Endodermal cell (in vitro differentiated cells): ENCODE measurements around the gene ZNF688. TPM values are rescaled to one million over a fixed set of nuclear protein-coding genes. Genes with fewer than 3 reads are reported as not detected.

Experiments
- DNase-seq: peaks from one replicate; pipeline ENCODE4 v3.0.0-alpha.2; 2017
- H3K27ac ChIP-seq: 2 replicates; pipeline ENCODE4 v1.5.1; 2013; ENCODE audit warnings: mild to moderate bottlenecking, low read depth, low read length, moderate library complexity
- H3K27me3 ChIP-seq: 2 replicates; pipeline ENCODE4 v1.6.1; 2013; ENCODE audit warnings: mild to moderate bottlenecking, low read length, moderate library complexity; ENCODE audit not compliant: insufficient read depth, control insufficient read depth, poor library complexity, severe bottlenecking
- H3K36me3 ChIP-seq: 2 replicates; pipeline ENCODE4 v1.7.0; 2013; ENCODE audit warnings: mild to moderate bottlenecking, low read length, moderate library complexity; ENCODE audit not compliant: control insufficient read depth, insufficient read depth
- H3K4me1 ChIP-seq: one replicate; pipeline ENCODE4 v1.7.0; 2013; ENCODE audit warnings: low read length; ENCODE audit not compliant: control insufficient read depth, insufficient read depth
- H3K4me3 ChIP-seq: 2 replicates; pipeline ENCODE4 v1.5.1; 2013; ENCODE audit warnings: mild to moderate bottlenecking, low read length, moderate library complexity
- H3K9ac ChIP-seq: 2 replicates; pipeline ENCODE4 v1.6.1; 2013; ENCODE audit warnings: mild to moderate bottlenecking, low read length, moderate library complexity; ENCODE audit not compliant: poor library complexity, severe bottlenecking; ENCODE audit errors: extremely low read depth
- H3K9me3 ChIP-seq: 2 replicates; pipeline ENCODE4 v1.6.1; 2013; ENCODE audit warnings: mild to moderate bottlenecking, low read length, moderate library complexity; ENCODE audit not compliant: control insufficient read depth
- H3K27ac Mint-ChIP-seq: 2 replicates; pipeline ENCODE4 v1.8.0; 2020; ENCODE audit warnings: mixed read lengths
- H3K27me3 Mint-ChIP-seq: 2 replicates; pipeline ENCODE4 v1.8.0; 2021; ENCODE audit warnings: mild to moderate bottlenecking, mixed read lengths; ENCODE audit not compliant: insufficient read depth
- H3K36me3 Mint-ChIP-seq: 2 replicates; pipeline ENCODE4 v1.8.0; 2020; ENCODE audit warnings: low read depth, mixed read lengths
- H3K4me1 Mint-ChIP-seq: 2 replicates; pipeline ENCODE4 v1.8.0; 2020; ENCODE audit warnings: mixed read lengths
- H3K4me3 Mint-ChIP-seq: 2 replicates; pipeline ENCODE4 v1.8.0; 2020; ENCODE audit warnings: mild to moderate bottlenecking, moderate library complexity, mixed read lengths
- H3K9me3 Mint-ChIP-seq: 2 replicates; pipeline ENCODE4 v1.8.0; 2020; ENCODE audit warnings: mild to moderate bottlenecking, mixed read lengths
- WGBS, 2 experiments: methylation state at CpG; one replicate each; pipeline versions ENCODE4 v1.1.5 to v1.1.7; 2013; ENCODE audit warnings: missing lambda C conversion rate in 2 of 2, mixed read lengths in 1 of 2; ENCODE audit not compliant: insufficient coverage in 1 of 2, insufficient read length in 1 of 2; 5-methylcytosine and 5-hydroxymethylcytosine counted together
- total RNA-seq, 2 donors: library from RNA; stranded (reverse); fragmentation: NEBNext Ultra II Directional in 1 of 2; extraction: Animal tissue kit (Norgen Biotek cat#: 25700) in 1 of 2; gene quantifications; 2 replicates in 1 of 2; 3 replicates in 1 of 2; pipeline ENCODE4 v1.2.1, GENCODE V29; 2021
- TF ChIP-seq, protein P1 (sequence below): fragments of 200-600 bp; sonication (generic); conservative IDR thresholded peaks from 2 replicates; pipeline ENCODE4 v1.5.0; 2021; ENCODE audit warnings: antibody characterized with exemption, mild to moderate bottlenecking

ZNF688 gene
- total RNA-seq, 2 donors from 2014 or later: 6.4 to 7.5 TPM

DNA sequence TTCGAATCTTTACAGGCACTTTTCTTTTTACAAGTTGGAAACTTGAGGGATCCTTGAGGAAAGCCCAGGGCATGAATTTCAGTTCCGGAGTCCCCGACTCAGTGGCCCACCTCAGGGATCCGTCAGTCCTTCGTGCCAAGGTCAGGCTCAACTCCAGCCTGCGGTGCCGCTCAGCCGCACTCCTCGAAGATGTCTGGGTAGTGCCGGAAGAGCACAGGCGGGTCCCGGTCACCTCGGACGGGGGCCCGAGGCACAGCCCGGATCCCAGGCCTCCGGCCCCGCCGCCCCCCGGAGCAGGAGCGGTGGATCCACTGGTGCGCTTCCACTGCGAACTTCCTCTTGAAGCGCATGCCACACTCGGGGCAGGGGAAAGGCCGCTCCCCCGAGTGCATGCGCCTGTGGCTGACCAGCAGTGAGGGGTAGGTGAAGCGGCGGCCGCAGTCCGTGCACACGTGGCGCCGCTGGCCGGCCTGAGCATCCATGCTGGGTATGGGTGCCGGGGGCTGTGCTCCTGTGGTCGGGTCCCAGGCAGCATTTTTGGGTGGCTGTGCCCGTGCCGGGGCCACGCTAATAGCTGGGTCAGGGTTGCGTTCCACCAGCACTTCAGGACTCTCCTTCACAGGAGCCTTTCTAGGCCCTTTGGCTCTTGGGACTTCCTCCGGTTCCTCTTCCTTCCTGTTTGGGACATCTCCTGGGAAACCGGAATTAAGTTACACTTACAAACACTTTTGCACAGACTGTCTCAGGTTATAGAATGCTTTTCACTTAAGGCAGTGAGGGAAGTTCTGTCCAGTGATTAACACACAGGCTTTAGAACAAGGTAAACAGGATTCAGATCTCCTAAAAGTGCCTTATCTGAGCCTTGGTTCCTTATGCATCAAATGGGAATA lies 1.5 kb downstream of the ZNF688 start:
- Mint-ChIP-seq H3K4me1 (peaks cover 12% of the 10 kb centered on the region), H3K9me3 (no peaks in the 10 kb centered on the region), H3K4me3 (no peak overlapping the region), H3K27ac (no peak overlapping the region), H3K27me3 (peaks cover 13% of the 10 kb centered on the region), H3K36me3 (peaks cover 2% of the 10 kb centered on the region)
- Histone ChIP-seq H3K4me3 (no peak overlapping the region), H3K36me3 (no peaks in the 10 kb centered on the region), H3K27ac (no peak overlapping the region), H3K9me3 (no peaks in the 10 kb centered on the region), H3K9ac (no peak overlapping the region), H3K27me3 (no peaks in the 10 kb centered on the region), H3K4me1 (peaks cover 6% of the 10 kb centered on the region)
- 96 to 98% methylated on average over 29 to 44 of the region's 44 CpGs for WGBS, 2 experiments
- DNase-seq: no peak
- TF ChIP-seq, protein P1, sequence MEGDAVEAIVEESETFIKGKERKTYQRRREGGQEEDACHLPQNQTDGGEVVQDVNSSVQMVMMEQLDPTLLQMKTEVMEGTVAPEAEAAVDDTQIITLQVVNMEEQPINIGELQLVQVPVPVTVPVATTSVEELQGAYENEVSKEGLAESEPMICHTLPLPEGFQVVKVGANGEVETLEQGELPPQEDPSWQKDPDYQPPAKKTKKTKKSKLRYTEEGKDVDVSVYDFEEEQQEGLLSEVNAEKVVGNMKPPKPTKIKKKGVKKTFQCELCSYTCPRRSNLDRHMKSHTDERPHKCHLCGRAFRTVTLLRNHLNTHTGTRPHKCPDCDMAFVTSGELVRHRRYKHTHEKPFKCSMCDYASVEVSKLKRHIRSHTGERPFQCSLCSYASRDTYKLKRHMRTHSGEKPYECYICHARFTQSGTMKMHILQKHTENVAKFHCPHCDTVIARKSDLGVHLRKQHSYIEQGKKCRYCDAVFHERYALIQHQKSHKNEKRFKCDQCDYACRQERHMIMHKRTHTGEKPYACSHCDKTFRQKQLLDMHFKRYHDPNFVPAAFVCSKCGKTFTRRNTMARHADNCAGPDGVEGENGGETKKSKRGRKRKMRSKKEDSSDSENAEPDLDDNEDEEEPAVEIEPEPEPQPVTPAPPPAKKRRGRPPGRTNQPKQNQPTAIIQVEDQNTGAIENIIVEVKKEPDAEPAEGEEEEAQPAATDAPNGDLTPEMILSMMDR: no peak

DNA sequence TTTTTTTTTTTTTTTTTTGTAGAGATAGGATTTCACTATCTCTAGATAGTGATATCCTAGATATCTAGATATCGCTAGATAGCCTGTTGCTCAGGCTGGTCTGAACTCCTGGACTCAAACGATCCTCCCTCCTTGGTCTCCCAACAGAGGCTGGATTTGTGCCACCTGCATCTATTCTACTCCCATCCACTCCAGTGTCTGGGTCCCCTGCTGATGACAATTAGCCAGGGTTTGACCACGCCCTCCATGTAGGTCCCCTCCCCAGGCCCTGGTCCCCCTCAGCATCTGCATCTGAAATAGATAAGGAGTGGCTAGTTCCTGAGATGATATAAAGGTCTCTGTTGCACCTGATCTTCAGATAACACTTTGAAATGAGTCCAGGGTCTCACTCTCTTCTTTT lies 2.2 kb downstream of the ZNF688 start:
- 90% methylated on average over 3 of the region's 3 CpGs for WGBS, 2 experiments
- H3K4me3 ChIP-seq: no peak overlapping the region
- H3K9ac ChIP-seq: no peak overlapping the region
- no peak overlapping the region for H3K27ac ChIP-seq
- Mint-ChIP-seq H3K36me3 (no peaks in the 10 kb centered on the region), H3K27ac (no peak overlapping the region), H3K4me1 (peaks cover 12% of the 10 kb centered on the region), H3K4me3 (no peak overlapping the region), H3K9me3 (no peaks in the 10 kb centered on the region), H3K27me3 (peaks cover 13% of the 10 kb centered on the region)
- no peaks in the 10 kb centered on the region for H3K9me3 ChIP-seq
- TF ChIP-seq, protein P1: no peak
- no peaks in the 10 kb centered on the region for H3K36me3 ChIP-seq
- H3K27me3 ChIP-seq: no peaks in the 10 kb centered on the region
- DNase-seq: no peak
- H3K4me1 ChIP-seq: peaks cover 6% of the 10 kb centered on the region

DNA sequence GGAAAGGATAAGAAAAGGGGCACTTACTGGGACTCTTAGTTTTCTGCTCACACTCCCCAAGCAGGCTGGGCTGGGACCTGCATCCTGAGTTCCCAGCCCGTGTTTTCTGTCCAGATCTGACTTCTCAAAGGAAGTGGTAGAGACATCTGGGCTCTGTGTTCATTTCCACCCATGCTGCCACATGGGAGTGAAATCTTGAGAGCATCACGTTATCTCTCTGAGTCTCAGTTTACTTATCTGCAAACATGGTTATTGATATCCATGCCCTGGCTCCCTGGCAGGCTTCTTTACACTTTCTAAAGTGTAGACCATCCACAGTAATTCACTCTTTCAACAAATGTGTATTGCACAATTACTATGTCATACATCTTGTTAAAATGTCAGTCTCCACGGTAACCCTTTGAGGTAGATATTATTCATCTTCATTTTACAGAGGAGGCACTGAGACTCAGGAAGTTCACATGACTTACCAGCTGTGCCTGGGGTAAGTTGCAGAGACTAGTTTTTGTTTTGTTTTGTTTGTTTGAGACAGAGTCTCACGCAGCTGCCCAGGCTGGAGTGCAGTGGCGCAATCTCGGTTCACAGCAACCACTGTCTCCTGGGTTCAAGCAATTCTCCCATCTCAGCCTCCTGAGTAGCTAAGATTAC lies 3.4 kb downstream of the ZNF688 start:
- Histone ChIP-seq H3K27ac (no peak overlapping the region), H3K9ac (no peak overlapping the region), H3K4me3 (no peak overlapping the region), H3K36me3 (no peaks in the 10 kb centered on the region), H3K27me3 (no peaks in the 10 kb centered on the region), H3K4me1 (peaks cover 6% of the 10 kb centered on the region), H3K9me3 (no peaks in the 10 kb centered on the region)
- no peak for DNase-seq
- TF ChIP-seq, protein P1: no peak
- Mint-ChIP-seq H3K4me3 (no peak overlapping the region), H3K4me1 (peaks cover 12% of the 10 kb centered on the region), H3K36me3 (no peaks in the 10 kb centered on the region), H3K27ac (no peak overlapping the region), H3K27me3 (peaks cover 13% of the 10 kb centered on the region), H3K9me3 (no peaks in the 10 kb centered on the region)
- WGBS, 2 experiments: 85 to 91% methylated on average over 2 to 6 of the region's 6 CpGs
